BLaER1 (cell line): ENCODE results near the gene RORB.

Source experiments
- H3K27ac ChIP-seq: shearing (Covaris generic); formaldehyde crosslinking; 2 replicates; pipeline ENCODE4 v1.8.1; 2022
- H3K27me3 ChIP-seq: shearing (Covaris generic); formaldehyde crosslinking; 2 replicates; pipeline ENCODE4 v1.8.1; 2022
- H3K36me3 ChIP-seq: shearing (Covaris generic); formaldehyde crosslinking; 2 replicates; pipeline ENCODE4 v1.8.1; 2022
- H3K4me1 ChIP-seq: shearing (Covaris generic); formaldehyde crosslinking; 2 replicates; pipeline ENCODE4 v1.8.1; 2022
- H3K4me2 ChIP-seq: shearing (Covaris generic); formaldehyde crosslinking; 2 replicates; pipeline ENCODE4 v1.8.1; 2022
- H3K4me3 ChIP-seq: shearing (Covaris generic); formaldehyde crosslinking; 2 replicates; pipeline ENCODE4 v1.8.1; 2022
- H3K9ac ChIP-seq: shearing (Covaris generic); formaldehyde crosslinking; 2 replicates; pipeline ENCODE4 v1.8.1; 2022
- H3K9me3 ChIP-seq: shearing (Covaris generic); formaldehyde crosslinking; 2 replicates; pipeline ENCODE4 v1.8.1; 2022
- H4K20me1 ChIP-seq: shearing (Covaris generic); formaldehyde crosslinking; 2 replicates; pipeline ENCODE4 v1.8.1; 2022
- Cebpa-rat ChIP-seq: shearing (Covaris generic); IDR thresholded peaks from 2 replicates; pipeline ENCODE4 v1.8.1; 2022

The RORB gene

DNA sequence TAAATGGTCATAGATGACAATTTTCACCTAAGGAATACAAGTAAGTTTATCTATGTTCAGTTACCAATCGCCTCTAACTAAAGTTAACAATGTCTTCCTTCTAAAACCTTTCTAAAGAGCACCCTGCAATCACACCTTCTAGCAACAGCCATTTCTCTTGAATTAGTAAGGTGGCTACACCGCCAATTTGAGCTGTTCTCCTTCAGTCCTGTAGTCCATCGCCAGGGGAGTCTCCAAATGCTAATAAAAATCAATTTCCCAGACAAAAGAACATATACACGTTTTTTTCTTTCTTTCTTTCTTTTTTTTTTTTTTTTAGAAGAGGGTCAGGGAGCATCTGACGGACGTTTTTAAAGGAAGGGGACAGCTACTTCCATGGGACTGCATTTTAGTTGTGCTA is 729 bp upstream of the RORB start:
- Histone ChIP-seq H3K27me3 (no peaks in the 10 kb centered on the region), H3K27ac (no peak overlapping the region), H3K4me3 (peak overlapping the region; percentile 90), H3K9me3 (no peaks in the 10 kb centered on the region), H4K20me1 (peaks cover 12% of the 10 kb centered on the region), H3K4me2 (peak overlapping the region; percentile 79), H3K36me3 (no peaks in the 10 kb centered on the region), H3K9ac (peak overlapping the region; percentile 65), H3K4me1 (peaks cover 12% of the 10 kb centered on the region)
- TF ChIP-seq Cebpa-rat = no peak

DNA sequence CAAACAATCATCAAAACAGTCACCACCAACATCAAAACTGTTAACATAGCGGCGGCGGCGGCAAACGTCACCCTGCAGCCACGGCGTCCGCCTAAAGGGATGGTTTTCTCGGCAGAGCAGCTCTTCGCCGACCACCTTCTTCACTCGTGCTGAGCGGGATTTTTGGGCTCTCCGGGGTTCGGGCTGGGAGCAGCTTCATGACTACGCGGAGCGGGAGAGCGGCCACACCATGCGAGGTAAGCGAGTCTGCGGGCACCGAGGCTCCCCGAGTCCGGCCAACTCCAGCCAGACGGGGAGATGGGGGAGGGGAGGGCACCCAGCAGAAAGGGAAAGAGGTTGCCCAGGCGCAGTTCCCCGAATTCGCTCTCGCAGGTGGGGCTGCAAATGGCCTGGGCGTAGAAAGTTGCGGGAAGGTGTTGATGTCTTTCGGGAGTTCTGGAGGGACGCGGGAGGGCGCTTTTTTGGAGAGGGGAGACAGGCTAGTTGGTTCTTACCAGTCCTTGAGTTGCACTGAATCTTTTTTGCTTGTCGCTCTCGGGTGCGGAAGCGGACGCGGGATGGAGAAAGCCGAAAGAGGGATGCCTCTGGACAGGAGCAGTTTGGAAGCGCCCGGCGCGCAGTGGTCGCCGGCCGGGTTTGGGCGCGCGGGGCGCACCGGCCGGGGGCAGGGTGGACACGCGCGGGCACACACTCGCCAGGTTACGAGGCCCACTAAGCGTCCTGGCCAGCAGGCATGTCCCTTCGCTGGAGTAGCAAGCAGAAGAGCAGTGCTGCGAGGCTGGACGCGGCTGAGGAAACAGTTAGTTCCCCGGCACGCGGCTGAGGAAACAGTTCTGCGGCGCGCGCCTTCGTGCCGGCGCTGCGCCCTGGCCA is 849 bp downstream of the RORB start:
- Histone ChIP-seq H4K20me1 (peaks cover 25% of the 10 kb centered on the region), H3K27me3 (no peaks in the 10 kb centered on the region), H3K4me1 (peaks cover 26% of the 10 kb centered on the region), H3K27ac (peak overlapping the region; percentile 91), H3K9me3 (no peaks in the 10 kb centered on the region), H3K36me3 (no peaks in the 10 kb centered on the region), H3K4me3 (peak overlapping the region; percentile 90), H3K4me2 (peak overlapping the region; percentile 87), H3K9ac (peak overlapping the region; percentile 93)
- TF ChIP-seq Cebpa-rat = no peak

DNA sequence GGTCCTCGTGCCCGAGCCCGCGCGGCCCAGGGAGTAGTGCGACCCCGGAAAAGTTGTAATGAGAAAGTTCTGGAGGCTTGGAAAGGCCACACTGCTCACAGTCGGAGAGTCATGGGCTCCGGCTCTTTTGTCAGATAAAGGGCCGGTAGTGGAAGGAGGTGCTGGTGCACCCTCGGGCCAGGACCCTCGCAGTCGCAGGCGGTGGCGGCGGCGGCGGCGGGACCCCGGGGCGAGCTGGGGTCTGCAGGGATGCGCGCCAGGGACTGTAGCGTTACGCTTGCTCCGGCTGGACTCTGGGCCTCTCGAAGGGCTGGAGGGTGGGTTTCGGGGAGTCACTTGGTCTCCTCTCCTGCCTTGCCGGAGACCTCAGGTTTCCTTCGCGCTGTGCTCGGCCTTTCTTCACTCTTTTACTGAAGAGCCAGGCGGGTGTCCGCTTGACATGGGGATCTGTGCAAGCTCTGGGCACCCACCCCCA is 1.5 kb downstream of the RORB start:
- H3K9ac ChIP-seq = peak overlapping the region; percentile 93
- H3K36me3 ChIP-seq = no peaks in the 10 kb centered on the region
- peaks cover 32% of the 10 kb centered on the region for H4K20me1 ChIP-seq
- peak overlapping the region; percentile 91 for H3K27ac ChIP-seq
- H3K9me3 ChIP-seq = no peaks in the 10 kb centered on the region
- H3K4me1 ChIP-seq = peaks cover 33% of the 10 kb centered on the region
- no peak for TF ChIP-seq Cebpa-rat
- H3K27me3 ChIP-seq = no peaks in the 10 kb centered on the region
- H3K4me3 ChIP-seq = peak overlapping the region; percentile 90
- peak overlapping the region; percentile 87 for H3K4me2 ChIP-seq

GRCh38 chr9:74499111-74499601 is 2.0 kb downstream of the RORB start:
- peak overlapping the region; percentile 91 for H3K27ac ChIP-seq
- H3K4me3 ChIP-seq = peak overlapping the region; percentile 90
- peaks cover 38% of the 10 kb centered on the region for H3K4me1 ChIP-seq
- no peak for TF ChIP-seq Cebpa-rat
- peak overlapping the region; percentile 87 for H3K4me2 ChIP-seq
- no peaks in the 10 kb centered on the region for H3K9me3 ChIP-seq
- peaks cover 37% of the 10 kb centered on the region for H4K20me1 ChIP-seq
- H3K27me3 ChIP-seq = no peaks in the 10 kb centered on the region
- H3K9ac ChIP-seq = peak overlapping the region; percentile 93
- H3K36me3 ChIP-seq = no peaks in the 10 kb centered on the region

DNA sequence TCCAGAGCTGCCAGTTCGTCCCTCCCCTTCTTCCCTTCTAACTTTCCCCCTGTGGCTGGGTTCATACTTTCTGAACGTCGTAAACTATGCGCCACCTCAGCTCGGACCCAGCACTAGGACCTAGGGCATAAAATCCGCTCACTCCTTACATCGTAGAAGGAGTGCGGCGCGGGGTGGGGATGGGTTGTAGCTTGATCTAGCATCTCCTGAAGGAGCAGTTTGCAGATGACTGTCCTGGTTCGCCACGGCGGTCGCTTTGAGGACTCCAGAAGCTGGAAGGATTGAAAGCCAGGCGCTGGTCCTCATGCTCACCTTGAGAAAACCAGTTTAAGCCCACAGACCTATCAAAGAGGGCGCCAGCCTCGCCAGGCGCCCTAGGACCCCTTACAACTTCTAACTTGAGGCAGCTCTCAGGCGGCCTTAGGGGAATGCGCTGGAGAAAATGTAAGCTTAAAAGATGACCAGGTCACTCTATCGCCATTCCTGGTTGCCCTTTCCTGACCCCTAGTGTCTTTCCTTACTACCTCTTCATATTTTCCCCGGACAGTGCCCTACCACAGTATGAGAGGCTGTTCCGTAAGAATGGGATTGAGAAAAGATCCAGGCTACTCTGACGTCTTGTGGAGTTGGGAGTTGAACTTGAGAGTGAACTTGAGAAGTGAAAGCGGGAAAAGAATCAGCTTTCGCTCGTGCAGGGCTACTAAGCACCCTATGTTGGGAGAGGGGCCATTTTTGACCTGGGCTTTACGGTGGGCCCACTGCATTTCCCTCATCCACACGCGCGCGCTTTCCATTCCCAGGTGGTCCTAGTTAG is 2.8 kb downstream of the RORB start:
- Histone ChIP-seq H3K36me3 (no peaks in the 10 kb centered on the region), H3K9ac (peak overlapping the region; percentile 93), H3K27me3 (no peaks in the 10 kb centered on the region), H4K20me1 (peaks cover 45% of the 10 kb centered on the region), H3K4me2 (peak overlapping the region; percentile 87), H3K9me3 (no peaks in the 10 kb centered on the region), H3K4me3 (peak overlapping the region; percentile 90), H3K27ac (peak overlapping the region; percentile 91), H3K4me1 (peaks cover 46% of the 10 kb centered on the region)
- TF ChIP-seq Cebpa-rat = no peak

DNA sequence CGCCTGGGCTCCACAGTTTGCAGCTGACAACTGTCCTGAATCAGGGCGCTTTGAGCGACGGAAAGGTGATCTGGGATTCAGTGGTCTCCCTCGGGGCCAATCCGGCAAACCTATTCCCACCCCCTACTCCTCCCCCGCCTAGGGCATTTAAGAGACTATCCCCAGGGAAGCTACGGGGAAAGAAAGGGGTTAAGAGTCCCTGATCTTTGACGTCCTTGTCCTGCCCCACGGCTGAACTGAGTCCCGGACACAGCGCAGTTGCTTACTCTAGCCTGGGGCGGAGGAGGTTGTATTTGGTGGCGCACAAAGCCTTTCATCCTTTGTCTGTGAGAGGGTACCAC is 3.4 kb downstream of the RORB start:
- peak overlapping the region; percentile 93 for H3K9ac ChIP-seq
- no peaks in the 10 kb centered on the region for H3K9me3 ChIP-seq
- H3K4me1 ChIP-seq = peaks cover 52% of the 10 kb centered on the region
- peak overlapping the region; percentile 87 for H3K4me2 ChIP-seq
- H3K4me3 ChIP-seq = peak overlapping the region; percentile 90
- H3K27me3 ChIP-seq = no peaks in the 10 kb centered on the region
- H4K20me1 ChIP-seq = peaks cover 51% of the 10 kb centered on the region
- H3K36me3 ChIP-seq = no peaks in the 10 kb centered on the region
- peak overlapping the region; percentile 91 for H3K27ac ChIP-seq
- TF ChIP-seq Cebpa-rat = no peak

GRCh38 chr9:74501570-74501969 is 4.4 kb downstream of the RORB start:
- Histone ChIP-seq H3K27me3 (no peaks in the 10 kb centered on the region), H3K36me3 (no peaks in the 10 kb centered on the region), H3K4me2 (peak overlapping the region; percentile 87), H3K9me3 (no peaks in the 10 kb centered on the region), H3K4me3 (peak overlapping the region; percentile 90), H3K27ac (peak overlapping the region; percentile 91), H3K9ac (peak overlapping the region; percentile 93), H4K20me1 (peaks cover 53% of the 10 kb centered on the region), H3K4me1 (peaks cover 53% of the 10 kb centered on the region)
- TF ChIP-seq Cebpa-rat = no peak

DNA sequence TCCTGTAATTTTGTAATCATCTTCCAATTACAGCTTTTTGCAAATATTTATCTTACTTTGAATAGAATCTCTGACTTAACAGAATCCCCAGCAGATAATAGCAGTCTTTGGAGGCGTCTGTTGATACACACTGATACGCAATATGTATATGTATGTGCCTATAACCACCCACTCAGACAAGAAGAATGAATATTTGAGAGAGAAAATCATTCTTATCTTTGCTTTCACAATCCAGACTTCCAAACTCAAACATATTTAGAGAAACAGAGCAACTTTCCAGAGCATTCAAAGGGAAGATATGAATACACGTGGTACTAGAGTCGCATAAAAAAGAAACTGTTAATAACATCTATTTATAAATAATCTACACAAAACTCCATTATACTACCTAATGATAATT is 6.1 kb downstream of the RORB start:
- H3K9me3 ChIP-seq = no peaks in the 10 kb centered on the region
- H3K4me3 ChIP-seq = no peak overlapping the region
- H4K20me1 ChIP-seq = peaks cover 69% of the 10 kb centered on the region
- H3K4me2 ChIP-seq = peak overlapping the region; percentile 21
- no peak for TF ChIP-seq Cebpa-rat
- peaks cover 63% of the 10 kb centered on the region for H3K4me1 ChIP-seq
- H3K36me3 ChIP-seq = no peaks in the 10 kb centered on the region
- H3K9ac ChIP-seq = no peak overlapping the region
- H3K27me3 ChIP-seq = no peaks in the 10 kb centered on the region
- no peak overlapping the region for H3K27ac ChIP-seq

DNA sequence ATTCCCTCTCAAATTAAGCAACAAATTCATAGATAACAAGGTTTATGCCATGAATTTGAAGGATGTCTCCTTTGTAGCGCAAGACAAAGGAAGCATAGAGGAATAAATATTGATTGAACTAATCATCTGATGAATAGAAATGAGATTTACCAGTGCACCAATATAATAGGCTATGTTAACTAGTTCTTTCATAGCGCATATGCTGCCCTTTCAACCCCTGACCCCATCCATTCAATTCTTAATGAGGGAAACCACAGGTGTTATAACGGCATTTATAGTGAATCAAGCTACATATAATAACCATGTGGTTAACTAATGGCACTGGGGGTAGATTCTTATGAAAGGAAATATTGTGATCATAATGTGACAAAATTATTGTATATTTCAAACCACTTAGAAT is 6.5 kb downstream of the RORB start:
- Histone ChIP-seq H3K4me1 (peaks cover 63% of the 10 kb centered on the region), H3K9ac (no peak overlapping the region), H3K4me2 (peak overlapping the region; percentile 21), H3K27ac (no peak overlapping the region), H3K36me3 (no peaks in the 10 kb centered on the region), H3K27me3 (no peaks in the 10 kb centered on the region), H4K20me1 (peaks cover 74% of the 10 kb centered on the region), H3K4me3 (no peak overlapping the region), H3K9me3 (no peaks in the 10 kb centered on the region)
- TF ChIP-seq Cebpa-rat = no peak
